ENCODE results near the gene STAT5B. TPM values are rescaled to one million over a fixed set of nuclear protein-coding genes. Genes with fewer than 3 reads are reported as not detected.
"Not testable (repeated sequence)": the region's sequence is repeated elsewhere in the genome, so short reads cannot be mapped to it uniquely, and the experiment has no call there.

The STAT5B gene
- polyA plus RNA-seq, 2 donors = 14.0 to 14.4 TPM

DNA sequence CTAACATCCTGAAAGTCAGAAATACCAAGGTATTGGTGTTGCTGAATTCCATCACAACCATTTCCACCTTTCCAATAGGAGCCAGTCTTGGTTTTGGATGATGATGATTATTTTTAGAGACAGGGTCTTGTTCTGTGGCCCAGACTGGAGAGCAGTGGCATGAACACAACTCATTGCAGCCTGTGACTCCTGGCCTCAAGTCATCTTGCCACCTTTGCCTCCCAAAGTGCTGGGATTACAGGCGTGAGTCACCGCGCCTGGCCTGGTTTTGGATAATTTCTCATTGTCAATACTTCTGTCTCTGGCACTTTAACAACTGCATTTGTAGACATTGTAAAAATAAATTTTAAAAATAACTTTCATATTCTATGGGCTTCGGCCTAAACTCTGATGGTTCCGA, 22.6 kb downstream of the STAT5B start:
- Histone ChIP-seq H3K9me3 (ENCODE audit: control insufficient read depth in 2 of 2, insufficient read depth in 1 of 2, low read depth in 1 of 2, low read length in 1 of 2) (no peaks in the 10 kb centered on the region), H3K36me3 (ENCODE audit: control insufficient read depth in 2 of 2, insufficient read depth in 2 of 2, low read length in 1 of 2) (no peaks in the 10 kb centered on the region), H3K4me1 (ENCODE audit: control insufficient read depth in 2 of 2, insufficient read depth in 2 of 2, low read length in 1 of 2) (no peaks in the 10 kb centered on the region), H3K27ac (ENCODE audit: low read depth in 2 of 2, low read length in 1 of 2) (no peak overlapping the region), H3K4me3 (ENCODE audit: low read depth in 1 of 2, low read length in 2 of 2) (no peak overlapping the region), H3K27me3 (ENCODE audit: control insufficient read depth in 1 of 2, insufficient read depth in 2 of 2, low read length in 2 of 2) (no peaks in the 10 kb centered on the region)
- 89 to 94% methylated on average over 5 of the region's 5 CpGs for WGBS, 2 donors

GRCh38 chr17:42252597-42253550, 23.3 kb downstream of the STAT5B start:
- H3K27me3 ChIP-seq (ENCODE audit: control insufficient read depth in 1 of 2, insufficient read depth in 2 of 2, low read length in 2 of 2) = no peaks in the 10 kb centered on the region
- no peak overlapping the region for H3K4me3 ChIP-seq (ENCODE audit: low read depth in 1 of 2, low read length in 2 of 2)
- 27 to 29% methylated on average over 4 of the region's 4 CpGs for WGBS, 2 donors
- H3K9me3 ChIP-seq (ENCODE audit: control insufficient read depth in 2 of 2, insufficient read depth in 1 of 2, low read depth in 1 of 2, low read length in 1 of 2) = no peaks in the 10 kb centered on the region
- no peaks in the 10 kb centered on the region for H3K4me1 ChIP-seq (ENCODE audit: control insufficient read depth in 2 of 2, insufficient read depth in 2 of 2, low read length in 1 of 2)
- H3K27ac ChIP-seq (ENCODE audit: low read depth in 2 of 2, low read length in 1 of 2) = no peak overlapping the region
- no peaks in the 10 kb centered on the region for H3K36me3 ChIP-seq (ENCODE audit: control insufficient read depth in 2 of 2, insufficient read depth in 2 of 2, low read length in 1 of 2)

- no peaks in the 10 kb centered on the region for H3K9me3 ChIP-seq (ENCODE audit: control insufficient read depth in 2 of 2, insufficient read depth in 1 of 2, low read depth in 1 of 2, low read length in 1 of 2)
- no peaks in the 10 kb centered on the region for H3K27me3 ChIP-seq (ENCODE audit: control insufficient read depth in 1 of 2, insufficient read depth in 2 of 2, low read length in 2 of 2)
- no peaks in the 10 kb centered on the region for H3K4me1 ChIP-seq (ENCODE audit: control insufficient read depth in 2 of 2, insufficient read depth in 2 of 2, low read length in 1 of 2)
- 60 to 61% methylated on average over 2 of the region's 2 CpGs for WGBS, 2 donors
- no peak overlapping the region for H3K27ac ChIP-seq (ENCODE audit: low read depth in 2 of 2, low read length in 1 of 2)
- no peaks in the 10 kb centered on the region for H3K36me3 ChIP-seq (ENCODE audit: control insufficient read depth in 2 of 2, insufficient read depth in 2 of 2, low read length in 1 of 2)
- H3K4me3 ChIP-seq (ENCODE audit: low read depth in 1 of 2, low read length in 2 of 2) = no peak overlapping the region
These were observed 25.1 kb downstream of the STAT5B start for GRCh38 chr17:42251115-42251514.

DNA sequence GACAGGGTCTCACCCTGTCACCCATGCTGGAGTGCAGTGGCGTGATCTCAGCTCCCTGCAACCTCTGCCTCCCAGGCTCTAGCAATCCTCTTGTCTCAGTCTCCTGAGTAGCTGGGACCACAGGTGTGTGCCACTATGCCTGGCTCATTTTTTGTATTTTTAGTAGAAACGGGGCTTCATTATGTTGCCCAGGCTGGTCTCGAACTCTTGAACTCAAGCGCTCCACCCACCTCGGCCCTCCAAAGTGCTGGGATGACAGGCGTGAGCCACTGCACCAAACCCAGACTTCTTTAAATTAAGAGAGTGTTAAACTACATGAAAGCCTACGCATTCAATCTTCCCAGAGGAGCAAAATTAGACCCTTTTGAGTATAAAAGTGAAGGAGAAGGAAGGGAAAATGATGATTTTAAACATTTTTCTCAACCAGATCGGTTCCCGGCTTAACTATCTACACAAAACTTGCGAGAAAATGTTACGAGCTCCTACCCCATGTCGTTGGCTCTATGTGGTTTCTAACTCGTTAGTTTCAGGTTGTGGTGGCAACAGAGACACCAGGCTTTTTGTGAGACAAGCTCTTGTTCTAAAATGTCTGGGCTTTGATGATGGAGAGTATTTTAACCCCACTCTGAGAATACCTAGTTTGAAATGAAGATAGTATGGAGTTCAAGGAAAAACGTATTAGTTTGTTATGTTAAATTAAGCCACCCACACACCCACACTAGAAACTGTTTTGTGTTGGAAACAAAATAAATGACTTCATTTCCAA, 26.3 kb downstream of the STAT5B start:
- H3K36me3 ChIP-seq (ENCODE audit: control insufficient read depth in 2 of 2, insufficient read depth in 2 of 2, low read length in 1 of 2) = no peaks in the 10 kb centered on the region
- no peaks in the 10 kb centered on the region for H3K27me3 ChIP-seq (ENCODE audit: control insufficient read depth in 1 of 2, insufficient read depth in 2 of 2, low read length in 2 of 2)
- H3K4me1 ChIP-seq (ENCODE audit: control insufficient read depth in 2 of 2, insufficient read depth in 2 of 2, low read length in 1 of 2) = no peaks in the 10 kb centered on the region
- peak overlapping the region; percentile 4 to 42 for H3K27ac ChIP-seq (ENCODE audit: low read depth in 2 of 2, low read length in 1 of 2)
- no peak overlapping the region for H3K4me3 ChIP-seq (ENCODE audit: low read depth in 1 of 2, low read length in 2 of 2)
- WGBS, 2 donors = 77% methylated on average over 14 of the region's 14 CpGs
- no peaks in the 10 kb centered on the region for H3K9me3 ChIP-seq (ENCODE audit: control insufficient read depth in 2 of 2, insufficient read depth in 1 of 2, low read depth in 1 of 2, low read length in 1 of 2)

DNA sequence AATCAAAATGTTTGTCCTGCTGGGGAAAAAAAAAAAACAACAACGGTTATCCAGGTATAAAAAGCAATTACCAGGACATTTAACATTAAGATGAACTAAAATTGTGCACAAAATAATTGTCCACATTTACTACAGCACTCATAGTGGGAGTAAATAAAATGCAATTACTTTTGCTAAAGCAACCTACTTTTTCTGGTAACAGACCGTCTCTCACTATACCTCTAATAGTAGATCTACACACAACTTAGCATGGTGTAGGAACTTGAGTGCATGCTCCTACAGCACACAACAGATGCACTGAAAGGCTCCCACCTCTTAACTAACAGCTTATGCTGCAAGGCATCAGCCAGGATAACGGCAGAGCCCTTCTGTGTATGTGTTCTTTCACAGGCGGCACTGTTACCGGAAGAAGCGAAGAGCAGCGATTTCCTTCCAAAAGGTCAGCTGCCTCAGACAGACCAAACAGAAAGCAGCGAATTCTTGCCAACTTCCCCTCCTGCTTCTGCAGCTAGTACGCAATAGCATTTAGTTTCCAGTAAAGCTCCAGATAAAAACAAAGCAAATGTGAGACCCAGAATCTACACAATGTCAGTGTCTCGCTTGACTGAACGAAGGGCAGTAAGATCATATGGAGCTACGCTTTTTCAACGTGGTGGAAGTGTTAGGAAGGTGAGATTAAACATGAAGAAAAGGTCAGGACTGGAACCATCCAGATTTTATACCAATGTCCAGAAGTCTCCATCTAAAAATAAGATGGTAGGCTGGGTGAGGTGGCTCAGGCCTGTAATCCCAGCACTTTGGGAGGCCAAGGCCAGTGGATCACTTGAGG, 27.6 kb downstream of the STAT5B start:
- peak overlapping the region; percentile 75 to 85 for H3K27ac ChIP-seq (ENCODE audit: low read depth in 2 of 2, low read length in 1 of 2)
- no peaks in the 10 kb centered on the region for H3K36me3 ChIP-seq (ENCODE audit: control insufficient read depth in 2 of 2, insufficient read depth in 2 of 2, low read length in 1 of 2)
- H3K9me3 ChIP-seq (ENCODE audit: control insufficient read depth in 2 of 2, insufficient read depth in 1 of 2, low read depth in 1 of 2, low read length in 1 of 2) = no peaks in the 10 kb centered on the region
- H3K27me3 ChIP-seq (ENCODE audit: control insufficient read depth in 1 of 2, insufficient read depth in 2 of 2, low read length in 2 of 2) = no peaks in the 10 kb centered on the region
- 41 to 43% methylated on average over 13 of the region's 13 CpGs for WGBS, 2 donors
- H3K4me1 ChIP-seq (ENCODE audit: control insufficient read depth in 2 of 2, insufficient read depth in 2 of 2, low read length in 1 of 2) = no peaks in the 10 kb centered on the region
- peak overlapping the region in 1 of 2 donors; percentile 33 for H3K4me3 ChIP-seq (ENCODE audit: low read depth in 1 of 2, low read length in 2 of 2)

DNA sequence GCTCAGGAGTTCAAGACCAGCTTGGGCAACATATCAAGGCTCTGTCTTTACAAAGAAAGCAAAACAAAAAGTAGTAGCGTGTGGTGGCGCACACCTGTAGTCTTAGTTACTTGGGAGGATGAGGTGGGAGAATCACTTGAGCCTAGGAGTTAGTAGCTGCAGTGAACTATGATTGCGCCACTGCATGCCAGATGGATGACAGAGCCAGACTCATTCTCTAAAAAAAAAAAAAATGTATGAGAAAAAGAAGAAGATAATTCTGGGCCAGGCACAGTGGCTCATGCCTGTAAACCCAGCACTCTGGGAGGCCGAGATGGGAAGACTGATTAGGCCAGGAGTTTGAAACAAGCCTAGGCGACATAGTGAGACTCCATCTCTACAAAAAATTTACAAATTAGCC, 28.5 kb downstream of the STAT5B start:
- 92 to 93% methylated on average over 5 of the region's 5 CpGs for WGBS, 2 donors
- H3K36me3 ChIP-seq (ENCODE audit: control insufficient read depth in 2 of 2, insufficient read depth in 2 of 2, low read length in 1 of 2) = no peaks in the 10 kb centered on the region
- H3K9me3 ChIP-seq (ENCODE audit: control insufficient read depth in 2 of 2, insufficient read depth in 1 of 2, low read depth in 1 of 2, low read length in 1 of 2) = no peaks in the 10 kb centered on the region
- H3K27ac ChIP-seq (ENCODE audit: low read depth in 2 of 2, low read length in 1 of 2) = peak overlapping the region in 1 of 2 donors; percentile 60
- H3K27me3 ChIP-seq (ENCODE audit: control insufficient read depth in 1 of 2, insufficient read depth in 2 of 2, low read length in 2 of 2) = no peaks in the 10 kb centered on the region
- H3K4me3 ChIP-seq (ENCODE audit: low read depth in 1 of 2, low read length in 2 of 2) = no peak overlapping the region
- H3K4me1 ChIP-seq (ENCODE audit: control insufficient read depth in 2 of 2, insufficient read depth in 2 of 2, low read length in 1 of 2) = no peaks in the 10 kb centered on the region

GRCh38 chr17:42246515-42246914, 29.7 kb downstream of the STAT5B start:
- H3K27ac ChIP-seq (ENCODE audit: low read depth in 2 of 2, low read length in 1 of 2) = peak overlapping the region in 1 of 2 donors; percentile 22
- 66 to 67% methylated on average over 7 of the region's 7 CpGs for WGBS, 2 donors

DNA sequence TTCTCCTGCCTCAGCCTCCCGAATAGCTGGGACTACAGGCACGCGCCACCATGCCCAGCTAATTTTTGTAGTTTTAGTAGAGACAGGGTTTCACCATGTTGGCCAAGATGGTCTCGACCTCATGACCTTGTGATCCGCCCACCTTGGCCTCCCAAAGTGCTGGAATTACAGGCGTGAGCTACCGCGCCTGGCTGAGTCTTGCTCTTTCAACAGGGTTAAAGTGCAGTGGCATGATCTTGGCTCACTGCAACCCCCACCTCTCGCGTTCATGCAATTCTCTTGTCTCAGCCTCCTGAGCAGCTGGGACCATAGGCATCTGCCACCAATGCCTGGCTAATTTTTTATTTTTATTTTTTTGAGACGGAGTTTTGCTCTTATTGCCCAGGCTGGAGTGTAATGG, 31.0 kb downstream of the STAT5B start:
- H3K4me3 ChIP-seq (ENCODE audit: low read depth in 1 of 2, low read length in 2 of 2); H3K4me1 ChIP-seq (ENCODE audit: control insufficient read depth in 2 of 2, insufficient read depth in 2 of 2, low read length in 1 of 2); H3K9me3 ChIP-seq (ENCODE audit: control insufficient read depth in 2 of 2, insufficient read depth in 1 of 2, low read depth in 1 of 2, low read length in 1 of 2); H3K27ac ChIP-seq (ENCODE audit: low read depth in 2 of 2, low read length in 1 of 2); H3K36me3 ChIP-seq (ENCODE audit: control insufficient read depth in 2 of 2, insufficient read depth in 2 of 2, low read length in 1 of 2); H3K27me3 ChIP-seq (ENCODE audit: control insufficient read depth in 1 of 2, insufficient read depth in 2 of 2, low read length in 2 of 2): not testable (repeated sequence)
- WGBS, 2 donors = 97% methylated on average over 10 to 11 of the region's 11 CpGs

More at GRCh38 chr17:42246515-42246914, 29.7 kb downstream of the STAT5B start:
- Histone ChIP-seq H3K4me1 (ENCODE audit: control insufficient read depth in 2 of 2, insufficient read depth in 2 of 2, low read length in 1 of 2) (no peaks in the 10 kb centered on the region), H3K36me3 (ENCODE audit: control insufficient read depth in 2 of 2, insufficient read depth in 2 of 2, low read length in 1 of 2) (no peaks in the 10 kb centered on the region), H3K27me3 (ENCODE audit: control insufficient read depth in 1 of 2, insufficient read depth in 2 of 2, low read length in 2 of 2) (no peaks in the 10 kb centered on the region), H3K4me3 (ENCODE audit: low read depth in 1 of 2, low read length in 2 of 2) (no peak overlapping the region), H3K9me3 (ENCODE audit: control insufficient read depth in 2 of 2, insufficient read depth in 1 of 2, low read depth in 1 of 2, low read length in 1 of 2) (no peaks in the 10 kb centered on the region)

DNA sequence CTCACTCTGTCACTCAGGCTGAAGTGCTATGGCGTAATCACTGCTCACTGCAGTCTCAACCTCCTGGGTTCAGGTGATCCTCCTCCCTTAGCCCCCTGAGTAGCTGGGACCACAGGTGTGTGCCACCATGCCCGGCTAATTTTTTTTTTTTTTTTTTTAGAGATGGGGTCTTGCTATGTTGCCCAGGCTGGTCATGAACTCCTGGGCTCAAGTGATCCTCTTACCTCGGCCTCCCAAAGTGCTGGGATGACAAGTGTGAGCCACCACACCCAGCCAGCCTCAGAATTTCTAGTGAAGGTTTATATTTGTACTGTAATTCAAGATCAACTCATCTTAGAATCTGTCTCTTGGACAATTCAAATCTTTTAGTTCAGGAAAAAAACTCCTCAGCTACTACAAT, 32.1 kb downstream of the STAT5B start:
- not testable (repeated sequence) for H3K4me3 ChIP-seq (ENCODE audit: low read depth in 1 of 2, low read length in 2 of 2); H3K9me3 ChIP-seq (ENCODE audit: control insufficient read depth in 2 of 2, insufficient read depth in 1 of 2, low read depth in 1 of 2, low read length in 1 of 2); H3K27ac ChIP-seq (ENCODE audit: low read depth in 2 of 2, low read length in 1 of 2); H3K36me3 ChIP-seq (ENCODE audit: control insufficient read depth in 2 of 2, insufficient read depth in 2 of 2, low read length in 1 of 2); H3K27me3 ChIP-seq (ENCODE audit: control insufficient read depth in 1 of 2, insufficient read depth in 2 of 2, low read length in 2 of 2); H3K4me1 ChIP-seq (ENCODE audit: control insufficient read depth in 2 of 2, insufficient read depth in 2 of 2, low read length in 1 of 2)
- WGBS, 2 donors = 91 to 97% methylated on average over 3 of the region's 3 CpGs

Data from esophagus (tissue), 2 donors.